GM10248 (cell line): ENCODE results near the gene ARHGAP15.

Experiments used
- CTCF ChIA-PET: fragments of 300-600 bp; sonication (Branson Sonifier 250); formaldehyde crosslinking; extraction: SDS; loops from one replicate; lab custom pipeline; 2021; ENCODE audit warnings: antibody characterized with exemption; lab: Yijun Ruan, JAX
- POLR2A ChIA-PET: fragments of 350-650 bp; sonication (Branson Sonifier 250); formaldehyde crosslinking; extraction: SDS; loops from one replicate; lab custom pipeline; 2020; ENCODE audit warnings: antibody characterized with exemption; lab: Yijun Ruan, JAX
- DNase-seq: peaks from one replicate; pipeline ENCODE4 v3.0.0; 2012; ENCODE audit errors: extremely low spot score
- TF ChIP-seq, protein P1 (sequence below): IDR thresholded peaks from 2 replicates; pipeline ENCODE4 v1.5.1; 2012; ENCODE audit warnings: mild to moderate bottlenecking, low read depth; ENCODE audit errors: extremely low read depth, missing control alignments, control extremely low read depth

ARHGAP15 gene

GRCh38 chr2:143786026-143786765 is 657.0 kb downstream of the ARHGAP15 start:
- ChIA-PET POLR2A (no interaction called here), CTCF (no interaction called here)
- DNase-seq = no peak
- TF ChIP-seq, protein P1, sequence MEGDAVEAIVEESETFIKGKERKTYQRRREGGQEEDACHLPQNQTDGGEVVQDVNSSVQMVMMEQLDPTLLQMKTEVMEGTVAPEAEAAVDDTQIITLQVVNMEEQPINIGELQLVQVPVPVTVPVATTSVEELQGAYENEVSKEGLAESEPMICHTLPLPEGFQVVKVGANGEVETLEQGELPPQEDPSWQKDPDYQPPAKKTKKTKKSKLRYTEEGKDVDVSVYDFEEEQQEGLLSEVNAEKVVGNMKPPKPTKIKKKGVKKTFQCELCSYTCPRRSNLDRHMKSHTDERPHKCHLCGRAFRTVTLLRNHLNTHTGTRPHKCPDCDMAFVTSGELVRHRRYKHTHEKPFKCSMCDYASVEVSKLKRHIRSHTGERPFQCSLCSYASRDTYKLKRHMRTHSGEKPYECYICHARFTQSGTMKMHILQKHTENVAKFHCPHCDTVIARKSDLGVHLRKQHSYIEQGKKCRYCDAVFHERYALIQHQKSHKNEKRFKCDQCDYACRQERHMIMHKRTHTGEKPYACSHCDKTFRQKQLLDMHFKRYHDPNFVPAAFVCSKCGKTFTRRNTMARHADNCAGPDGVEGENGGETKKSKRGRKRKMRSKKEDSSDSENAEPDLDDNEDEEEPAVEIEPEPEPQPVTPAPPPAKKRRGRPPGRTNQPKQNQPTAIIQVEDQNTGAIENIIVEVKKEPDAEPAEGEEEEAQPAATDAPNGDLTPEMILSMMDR = no peak

DNA sequence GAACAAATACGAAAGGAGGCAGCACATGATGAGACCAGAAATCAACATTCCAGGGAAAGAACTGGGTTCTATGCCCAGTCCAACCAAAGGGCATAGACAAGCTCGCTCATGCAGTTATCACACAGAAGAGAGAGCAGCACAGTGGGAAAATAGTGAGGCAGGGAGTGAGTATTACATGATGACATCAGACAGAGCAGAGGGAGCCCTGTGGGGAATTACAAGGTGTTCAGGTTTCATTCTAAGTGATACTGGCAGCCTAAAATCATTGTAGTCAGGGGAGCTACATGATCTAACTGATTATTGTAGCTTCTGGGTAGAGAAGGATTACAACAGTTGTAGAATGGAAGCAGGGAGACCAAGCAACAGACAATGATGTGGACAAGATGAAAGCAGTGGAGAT is 658.5 kb downstream of the ARHGAP15 start:
- no peak for DNase-seq
- CTCF ChIA-PET = interaction anchor here (1.5 kb wide), 1 partner anchor 17 kb away, joined by 4 read pairs; no protein-coding TSS in a partner anchor
- POLR2A ChIA-PET = no interaction called here
- TF ChIP-seq, protein P1 = no peak

- TF ChIP-seq, protein P1 = no peak
- no peak for DNase-seq
- ChIA-PET CTCF (no interaction called here), POLR2A (no interaction called here)
Observed at GRCh38 chr2:143792602-143793001, 663.4 kb downstream of the ARHGAP15 start.

DNA sequence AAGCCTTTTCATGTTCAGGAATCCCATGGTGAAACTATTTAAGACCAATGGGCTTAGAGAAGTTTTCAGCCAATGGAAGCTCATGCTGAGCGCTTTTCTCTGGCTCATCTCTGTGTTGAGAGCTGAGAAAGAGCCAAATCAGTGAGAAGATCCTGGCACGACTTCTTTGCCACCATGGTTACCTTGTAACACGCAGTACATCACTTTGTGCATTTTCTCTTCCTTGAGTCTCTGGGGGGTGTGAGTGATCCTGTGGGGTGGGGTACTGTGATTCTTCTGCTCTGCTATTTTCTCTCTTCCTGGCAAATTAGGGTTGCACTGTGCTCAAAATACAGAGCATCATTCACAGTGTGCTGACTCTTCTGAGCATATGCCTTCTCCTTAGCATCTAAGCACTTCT is 664.2 kb downstream of the ARHGAP15 start:
- DNase-seq = no peak
- CTCF ChIA-PET = no interaction called here
- TF ChIP-seq, protein P1 = no peak
- POLR2A ChIA-PET = no interaction called here

GRCh38 chr2:143796051-143796450 is 666.8 kb downstream of the ARHGAP15 start:
- CTCF ChIA-PET = interaction anchor here (1.6 kb wide), 1 partner anchor 26 kb away, joined by 4 read pairs; no protein-coding TSS in a partner anchor
- POLR2A ChIA-PET = no interaction called here

GRCh38 chr2:143801561-143801960 is 672.3 kb downstream of the ARHGAP15 start:
- ChIA-PET POLR2A (interaction anchor here (0.7 kb wide), 1 partner anchor 105 kb away, joined by 3 read pairs; no protein-coding TSS in a partner anchor), CTCF (no interaction called here)
- TF ChIP-seq, protein P1 = no peak
- DNase-seq = no peak

More at GRCh38 chr2:143796051-143796450, 666.8 kb downstream of the ARHGAP15 start:
- TF ChIP-seq, protein P1 = no peak
- DNase-seq = no peak
